Neural progenitor cell (in vitro differentiated cells): Measurements from ENCODE around the gene SUPT20HL2.

Experiments
- CTCF ChIP-seq: fragments of 200-600 bp; sonication (generic); IDR thresholded peaks from 2 replicates; pipeline ENCODE4 v1.5.1; 2017; ENCODE audit warnings: antibody characterized with exemption, mild to moderate bottlenecking
- EZH2 ChIP-seq: fragments of 200-600 bp; sonication (generic); IDR thresholded peaks from 2 replicates; pipeline ENCODE4 v1.6.1; 2017; ENCODE audit warnings: antibody characterized with exemption, mild to moderate bottlenecking, moderate library complexity
- EZH2phosphoT487 ChIP-seq: fragments of 200-600 bp; sonication (generic); IDR thresholded peaks from 2 replicates; pipeline ENCODE4 v1.6.1; 2017; ENCODE audit warnings: antibody characterized with exemption

GRCh38 chrX:24314019-24314635 lies at the start of gene SUPT20HL2:
- TF ChIP-seq CTCF = no peak
- TF ChIP-seq EZH2 = no peak
- no peak for TF ChIP-seq EZH2phosphoT487
